GM19372 (cell line): ENCODE results near the gene FAM240A.

Experiments
- ATAC-seq: cut with Tn5 transposase; IDR thresholded peaks from one replicate; pipeline ENCODE4 v1.9.1; 2021; ENCODE audit warnings: mild to moderate bottlenecking, low read depth, moderate library complexity; ENCODE audit not compliant: unreplicated experiment

Gene FAM240A

DNA sequence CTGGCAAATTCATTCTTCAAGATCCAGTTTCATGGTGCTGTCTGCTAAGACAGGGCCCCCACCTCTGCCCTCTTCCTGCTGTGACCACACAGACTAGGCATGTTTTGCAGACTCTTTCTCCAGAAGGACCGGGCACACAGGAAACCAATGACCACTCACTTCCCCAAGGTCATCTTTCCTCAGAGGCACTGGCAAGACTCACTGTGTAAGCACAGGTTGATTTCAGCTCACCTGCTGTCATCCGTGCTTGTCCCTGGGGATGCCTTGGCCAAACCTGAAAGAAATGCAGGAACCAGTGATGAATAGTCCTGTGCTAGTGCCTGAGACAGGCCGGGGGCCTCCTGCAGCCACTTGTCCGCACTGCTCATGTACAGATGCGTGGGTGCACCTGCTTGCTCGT is 47.7 kb downstream of the FAM240A start:
- no peak for ATAC-seq

DNA sequence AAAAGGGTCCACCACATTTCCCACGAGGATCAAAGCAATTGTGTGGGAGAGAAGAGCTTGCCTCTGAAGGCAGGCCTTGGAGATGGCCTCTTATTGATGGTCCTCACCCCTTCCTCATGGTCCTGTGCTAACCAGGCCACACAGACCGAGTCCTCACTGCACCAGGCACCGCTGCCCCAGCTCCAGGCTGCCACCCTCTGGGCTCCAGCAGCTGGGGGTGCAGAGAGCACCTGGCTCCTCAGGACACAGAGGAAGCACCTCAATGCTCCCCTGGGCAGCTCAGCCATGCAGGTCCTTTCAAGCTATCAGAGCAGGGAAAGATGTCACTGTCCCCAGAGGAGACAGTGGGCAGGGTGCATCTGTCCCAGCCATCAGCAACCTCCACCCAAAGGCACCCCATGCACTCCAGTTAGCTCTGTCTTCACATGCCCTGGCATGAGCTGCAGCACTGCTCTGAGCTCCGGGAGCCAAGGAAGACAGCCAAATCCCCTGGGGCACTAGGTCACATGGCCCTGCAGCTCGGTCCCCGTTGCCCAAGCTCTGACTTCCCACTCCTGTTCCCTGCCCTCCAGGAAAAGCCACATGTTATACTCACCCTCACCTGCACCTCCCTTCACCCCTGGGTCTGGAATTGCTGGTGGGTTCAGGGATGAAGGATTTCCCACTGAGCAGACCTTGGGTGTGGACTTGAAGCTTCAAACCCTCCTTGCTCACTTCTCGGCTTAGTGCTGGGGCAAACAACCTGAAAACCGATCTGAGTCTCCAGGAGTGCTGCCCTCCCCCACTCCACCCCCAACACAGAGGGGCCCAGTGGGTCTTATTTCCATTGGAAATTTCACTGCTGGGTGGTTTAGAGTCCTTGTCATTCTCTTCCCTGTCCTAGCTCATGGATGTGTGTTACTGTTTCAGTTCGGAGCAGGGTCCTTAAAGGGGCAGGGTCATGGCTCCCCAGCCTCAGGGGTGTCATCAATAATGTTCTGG is 48.5 kb downstream of the FAM240A start:
- ATAC-seq: no peak

DNA sequence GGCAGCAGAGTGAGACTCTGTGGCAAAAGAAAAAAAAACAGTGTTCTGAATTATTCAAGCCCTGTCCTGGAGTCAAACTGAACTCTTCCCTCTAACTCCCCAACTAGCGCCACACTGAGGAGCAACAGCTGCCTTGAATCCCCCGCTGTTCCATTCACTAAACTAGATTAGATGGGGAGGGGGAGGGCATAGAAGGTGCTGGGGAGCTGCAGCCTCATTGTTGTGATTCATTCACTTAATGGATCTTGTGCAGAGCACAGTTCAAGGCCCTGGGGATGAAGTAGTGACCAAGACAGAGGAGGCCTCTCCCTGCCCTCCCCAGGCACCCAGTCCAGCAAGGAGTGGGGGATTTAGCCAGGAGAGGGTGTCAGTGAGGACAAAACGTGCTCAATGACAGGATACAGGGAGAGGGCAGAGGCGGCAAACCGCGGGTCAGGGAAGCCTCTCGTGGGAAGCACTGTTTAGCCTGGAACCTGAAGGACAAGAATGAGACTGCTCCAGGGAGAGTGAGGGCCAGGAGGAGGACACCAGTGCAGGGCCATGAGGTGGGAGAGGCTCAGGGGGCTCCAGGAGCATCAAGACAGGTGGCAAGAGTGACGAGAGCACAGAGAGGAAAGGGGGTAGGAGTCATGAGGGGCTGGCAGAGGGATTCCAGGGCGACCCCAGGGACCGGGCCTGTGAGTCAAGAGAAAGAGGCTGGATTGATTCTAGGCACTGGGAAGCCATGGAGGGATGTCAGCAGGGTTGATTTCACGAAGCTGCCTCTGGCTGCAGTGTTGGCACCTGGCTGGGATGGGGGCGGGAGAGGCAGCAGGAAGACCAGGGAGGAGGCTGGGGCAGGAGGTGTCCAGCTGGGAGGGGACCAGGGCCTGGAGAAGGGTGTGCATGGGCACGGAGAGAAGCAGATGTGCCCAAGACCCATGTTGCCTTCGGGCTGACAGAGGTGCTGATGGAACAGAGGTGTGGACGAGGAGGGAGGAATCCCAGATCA is 49.7 kb downstream of the FAM240A start:
- no peak for ATAC-seq

DNA sequence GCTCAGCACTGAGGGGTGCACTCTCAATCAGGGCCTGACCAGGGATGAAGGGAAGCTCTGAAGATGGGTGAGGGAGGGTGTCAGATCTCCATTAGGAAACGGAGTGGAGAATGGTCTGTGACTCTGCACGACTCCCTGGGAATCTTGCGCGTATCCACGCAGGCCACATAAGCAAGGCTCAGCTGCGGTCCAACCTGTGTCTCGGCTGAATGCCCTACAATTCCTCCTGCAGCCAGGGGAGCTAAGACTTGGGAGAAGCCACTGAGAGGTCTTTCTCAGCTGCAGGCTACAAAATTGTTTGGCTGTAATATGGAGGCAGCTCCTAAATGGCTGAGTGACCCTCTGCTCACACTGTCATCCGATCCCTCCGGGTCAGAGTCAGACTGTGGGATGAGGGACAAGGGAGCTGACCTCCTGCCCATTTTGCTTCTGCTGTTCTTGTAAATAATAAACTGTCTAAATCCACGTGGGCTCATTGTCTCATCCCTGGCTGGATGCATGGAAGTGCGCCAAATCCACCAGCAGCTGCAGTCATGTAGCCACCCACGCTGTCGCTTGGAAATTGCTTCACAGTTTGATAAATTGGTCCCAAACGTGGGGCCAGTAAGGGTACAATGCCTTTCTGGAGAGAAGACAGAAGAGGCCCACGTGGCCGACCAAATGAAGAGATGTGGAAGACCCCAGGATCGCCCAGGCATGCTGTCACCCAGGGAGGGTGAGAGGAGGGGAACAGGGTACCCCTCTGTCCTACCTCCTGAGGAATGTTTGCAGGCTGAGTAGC is 50.6 kb downstream of the FAM240A start:
- no peak for ATAC-seq

DNA sequence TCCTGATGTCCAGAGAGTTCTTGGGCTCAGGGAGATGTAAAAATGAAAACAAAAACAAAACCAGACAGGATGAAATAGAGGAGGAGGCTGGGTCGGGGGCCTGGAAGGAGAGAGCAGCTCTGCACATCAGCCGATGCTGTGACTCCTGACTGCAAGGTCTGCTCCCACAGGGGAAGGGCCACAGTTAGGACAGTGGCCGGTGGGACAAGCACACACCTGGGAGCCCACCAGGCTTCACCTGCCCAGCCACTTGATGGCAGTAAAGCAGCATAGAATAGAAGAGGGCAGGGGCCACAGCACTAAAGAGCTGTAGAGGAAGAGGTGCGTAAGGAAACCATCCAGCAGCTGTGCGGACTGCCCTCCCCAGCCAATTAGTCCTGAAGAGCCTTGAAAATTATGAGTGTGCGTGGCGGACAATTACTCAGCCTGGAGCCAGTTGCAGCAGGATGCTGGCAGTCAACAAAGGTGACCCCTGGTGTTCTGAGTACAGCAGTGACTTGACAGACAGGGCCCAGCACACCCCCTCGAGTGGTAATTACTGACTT is 51.3 kb downstream of the FAM240A start:
- no peak for ATAC-seq

DNA sequence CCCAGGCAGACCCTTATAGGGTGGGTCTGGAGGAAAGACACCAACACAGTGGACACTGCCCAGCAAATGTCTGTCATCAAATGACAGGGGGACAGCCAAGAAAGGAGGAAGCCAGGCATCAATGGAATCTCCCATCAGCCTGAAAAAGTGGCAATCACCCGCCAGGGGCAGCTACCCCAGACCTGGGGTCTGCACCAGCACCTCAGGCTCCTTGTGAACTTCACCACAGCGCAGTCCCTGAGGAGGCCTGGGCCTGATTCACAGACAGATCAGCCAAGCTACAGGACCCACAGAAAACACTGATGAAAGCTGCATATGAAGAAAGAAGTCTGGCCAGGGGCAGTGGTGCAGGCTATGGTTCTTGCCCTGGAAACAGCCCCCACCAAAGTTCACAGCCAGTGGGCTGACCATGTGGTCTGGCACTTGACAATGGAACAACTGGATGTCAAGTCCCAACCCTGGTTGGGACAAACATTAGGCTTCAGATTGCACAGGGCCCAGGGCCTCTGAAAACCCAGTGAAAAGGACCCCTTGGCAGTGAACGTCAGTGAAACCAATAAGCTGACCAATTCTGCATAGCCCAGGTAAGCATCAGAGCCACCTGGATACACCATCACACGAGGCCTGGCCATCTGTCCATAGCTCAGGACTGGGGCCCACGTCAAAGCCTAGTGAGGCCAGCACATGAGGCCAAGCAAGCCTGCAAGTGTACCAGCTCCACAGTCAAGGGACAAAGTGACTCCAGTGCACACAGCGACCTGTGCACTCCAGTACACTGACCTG is 52.1 kb downstream of the FAM240A start:
- ATAC-seq: no peak

DNA sequence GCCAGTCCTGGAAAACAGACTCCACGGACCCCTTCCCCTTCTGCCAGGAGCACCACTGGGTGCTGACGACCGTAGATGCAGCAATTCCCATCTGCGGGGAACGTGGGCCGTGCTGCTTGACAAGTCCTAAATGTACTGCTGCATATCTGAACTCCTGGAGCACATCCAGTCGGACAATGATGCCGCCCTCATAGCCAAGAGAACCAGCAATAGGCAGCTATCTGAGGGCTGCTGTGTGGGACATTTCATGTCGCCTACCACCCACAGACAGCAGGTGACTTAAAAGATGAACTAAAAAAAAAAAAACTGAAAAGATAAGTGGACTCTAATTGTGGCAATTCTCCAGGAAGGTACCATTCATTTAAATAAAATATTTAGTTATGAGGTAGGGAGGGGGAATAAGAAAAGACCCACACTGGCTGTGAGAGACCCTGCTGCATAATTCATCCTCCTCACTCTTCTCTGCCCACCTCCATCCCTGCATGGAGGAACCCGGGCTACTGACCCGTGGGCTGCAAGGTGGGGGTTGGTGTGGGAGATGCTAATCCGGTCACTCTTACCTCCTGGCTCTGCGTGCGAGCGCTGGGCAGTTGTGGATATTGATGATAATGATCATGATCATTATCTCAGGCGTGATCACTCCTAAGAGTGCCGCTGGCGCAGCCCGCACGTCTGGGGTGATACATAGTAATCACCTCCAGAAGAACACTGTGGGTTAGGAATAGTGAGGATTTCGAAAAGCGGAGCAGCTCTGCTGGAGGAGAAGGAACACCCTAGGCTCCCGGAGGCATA is 52.8 kb downstream of the FAM240A start:
- no peak for ATAC-seq

DNA sequence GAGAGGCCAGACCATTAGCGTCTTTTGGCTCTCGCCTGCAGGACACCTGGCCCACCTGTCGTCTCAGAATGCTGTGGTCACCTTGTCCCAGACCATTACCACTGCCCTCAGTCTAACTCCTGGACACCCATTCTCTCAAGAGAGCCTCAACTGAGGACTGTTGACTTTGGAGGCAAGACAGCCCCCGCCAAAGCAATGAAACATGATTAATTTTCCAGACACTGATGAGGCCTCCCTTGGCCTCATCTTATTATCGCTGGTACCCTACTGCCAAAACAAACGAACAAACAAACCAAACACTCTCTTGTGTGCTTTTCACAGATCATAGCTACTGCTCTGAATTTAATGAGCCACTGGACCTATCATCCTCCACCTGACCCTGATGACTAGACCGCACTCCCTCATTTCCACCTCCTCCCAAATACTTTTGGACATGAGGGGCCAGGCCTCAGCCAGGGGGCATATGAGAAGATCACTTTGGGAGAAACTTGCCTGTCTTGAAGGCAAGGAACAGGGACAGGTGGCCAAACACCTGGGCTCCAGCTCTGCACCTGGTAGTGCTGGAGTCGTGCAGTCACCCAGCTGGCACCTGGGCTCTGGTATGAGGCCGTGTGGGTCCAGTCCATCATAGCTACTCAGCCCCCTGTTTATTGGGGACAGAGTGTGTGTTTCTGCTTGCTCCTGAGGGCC is 53.6 kb downstream of the FAM240A start:
- no peak for ATAC-seq

DNA sequence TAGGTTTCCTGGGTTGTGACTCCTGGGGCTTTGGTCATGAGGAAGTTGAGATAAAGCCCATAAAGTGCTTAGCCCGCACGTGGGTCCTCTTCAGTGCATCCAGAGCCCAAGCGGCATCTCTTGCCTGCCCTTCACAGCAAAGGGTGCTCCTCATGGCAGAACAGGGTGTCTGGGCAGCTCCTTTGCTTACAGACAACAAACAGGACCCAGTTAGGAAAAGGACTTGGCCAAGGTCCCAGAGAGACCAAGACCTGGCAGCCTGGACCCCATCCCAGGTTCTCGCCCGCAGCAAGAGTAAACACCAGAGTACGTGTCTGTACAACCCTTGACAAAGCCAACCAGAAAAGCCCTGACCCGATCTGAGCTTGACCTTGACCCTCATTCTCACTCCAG is 54.1 kb downstream of the FAM240A start:
- ATAC-seq: no peak

DNA sequence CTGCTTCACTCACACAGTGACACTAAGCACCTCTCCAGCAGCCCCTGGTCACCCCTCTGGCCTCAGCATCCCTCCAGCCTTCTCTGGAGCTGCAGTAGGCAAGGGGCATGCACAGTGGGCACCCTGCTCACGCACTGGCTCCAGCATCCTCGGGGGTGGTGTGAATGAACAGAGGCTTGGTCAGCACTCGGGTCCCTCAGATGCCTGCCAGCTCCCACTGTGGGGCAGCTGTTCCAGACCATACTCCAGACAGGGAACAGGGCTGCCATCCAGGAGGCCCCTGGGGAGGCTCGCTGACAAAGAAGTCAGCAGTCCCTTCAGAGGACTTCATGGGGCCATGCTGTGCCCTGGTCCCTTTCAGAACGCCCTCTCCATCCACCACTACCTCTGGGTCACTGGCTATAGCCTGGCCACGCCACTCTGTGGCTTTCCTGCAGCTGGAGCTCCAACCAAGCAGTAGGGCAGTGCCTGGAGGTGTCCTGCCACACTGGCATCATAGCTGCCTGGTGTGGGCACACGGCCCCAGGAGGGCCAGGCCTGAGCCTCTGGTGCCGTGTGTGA is 54.8 kb downstream of the FAM240A start:
- no peak for ATAC-seq

DNA sequence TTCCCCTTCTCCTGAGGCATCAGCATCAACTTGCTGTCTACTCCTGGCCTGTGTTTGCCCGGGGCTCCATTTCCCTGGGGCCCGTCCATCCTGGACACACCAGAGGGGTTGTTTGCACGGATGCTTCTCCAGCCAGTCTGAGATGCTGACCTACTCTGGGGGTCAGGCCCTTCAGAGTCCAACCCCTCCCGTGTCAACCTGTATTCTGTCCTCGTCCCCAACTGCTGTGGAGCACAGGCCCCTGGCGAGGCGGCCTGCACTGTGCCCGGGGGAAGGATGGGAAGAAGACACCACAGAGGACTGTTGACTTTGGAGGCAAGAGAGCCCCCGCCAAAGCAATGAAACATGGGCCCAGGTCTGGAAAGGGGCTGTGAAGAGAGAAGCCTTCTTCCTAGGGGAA is 55.3 kb downstream of the FAM240A start:
- no peak for ATAC-seq

DNA sequence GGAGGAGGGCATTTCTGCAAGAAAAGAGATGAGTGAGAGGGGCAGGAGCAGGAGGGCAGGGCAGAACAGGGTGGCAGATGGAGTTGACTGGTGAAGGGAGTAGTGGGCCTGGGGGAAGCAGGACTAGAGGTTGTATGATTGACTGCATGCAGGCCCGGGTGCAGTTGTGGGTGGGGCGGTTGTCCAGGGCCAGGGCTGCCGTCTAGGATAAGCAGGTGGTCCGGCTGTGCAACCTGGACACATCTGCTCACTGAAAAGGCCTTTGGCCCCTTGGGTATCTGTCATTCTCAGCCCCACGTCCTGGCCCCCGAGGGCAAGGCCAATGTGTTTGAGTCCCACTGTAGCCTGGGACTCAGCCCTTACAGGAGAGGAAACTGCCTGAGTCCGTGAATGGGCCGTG is 55.8 kb downstream of the FAM240A start:
- no peak for ATAC-seq

DNA sequence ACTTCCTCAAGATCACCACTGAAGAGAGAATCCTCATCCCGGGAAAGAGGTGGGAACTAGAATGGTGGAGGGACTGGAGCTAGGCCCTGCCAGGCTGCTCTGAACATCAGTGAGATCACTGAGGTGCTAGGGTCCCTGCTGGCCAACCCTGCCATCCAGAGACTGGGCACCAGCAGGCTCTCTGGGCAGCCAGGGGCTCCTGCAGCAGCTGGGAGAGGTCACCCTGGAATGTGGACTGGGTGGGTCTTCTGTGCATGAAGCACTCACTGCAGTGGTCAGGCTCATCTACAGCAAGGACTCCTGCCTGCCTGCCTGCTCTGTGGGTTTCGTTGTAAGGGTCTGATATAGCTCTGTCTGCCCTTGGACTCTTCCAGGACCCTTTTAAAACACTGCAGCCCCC is 56.3 kb downstream of the FAM240A start:
- no peak for ATAC-seq

DNA sequence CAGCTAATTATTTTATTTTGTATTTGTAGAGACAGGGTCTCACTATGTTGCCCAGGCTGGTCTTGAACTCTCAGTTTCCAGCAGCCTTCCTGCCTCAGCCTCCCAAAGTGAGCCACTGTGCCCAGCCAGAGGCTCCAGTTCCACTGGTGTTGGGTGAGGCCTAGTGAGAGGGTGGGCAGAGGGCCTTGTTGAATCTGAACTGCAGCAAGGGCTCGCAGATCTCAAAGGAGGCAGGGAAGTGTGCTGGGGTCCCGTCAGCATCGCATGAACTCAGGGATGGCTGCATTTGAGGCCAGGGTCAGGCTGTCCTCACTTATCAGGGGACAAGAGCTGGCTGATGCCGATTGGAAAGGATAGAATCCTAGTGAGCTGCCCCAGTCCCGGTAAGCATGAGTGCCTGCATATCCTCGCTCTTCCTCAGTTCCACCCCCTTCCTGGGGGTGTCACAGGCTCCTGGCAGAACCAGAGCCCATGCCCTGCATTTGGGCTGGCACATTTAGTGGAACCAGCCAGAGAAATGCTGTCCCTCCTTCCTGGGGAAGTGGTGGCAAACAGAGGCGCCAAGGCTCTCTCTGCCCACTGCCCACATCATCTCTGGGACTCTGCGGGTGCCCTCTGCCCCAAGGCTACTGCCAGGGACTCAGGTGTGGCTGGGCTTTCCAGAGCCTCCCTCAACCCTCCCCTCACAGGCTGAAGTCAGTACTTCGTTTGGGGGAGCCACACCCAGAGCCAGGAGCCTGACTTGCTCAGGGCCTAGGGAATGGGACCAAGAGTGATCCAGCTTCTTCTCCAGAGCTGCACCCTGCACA is 57.1 kb downstream of the FAM240A start:
- no peak for ATAC-seq

DNA sequence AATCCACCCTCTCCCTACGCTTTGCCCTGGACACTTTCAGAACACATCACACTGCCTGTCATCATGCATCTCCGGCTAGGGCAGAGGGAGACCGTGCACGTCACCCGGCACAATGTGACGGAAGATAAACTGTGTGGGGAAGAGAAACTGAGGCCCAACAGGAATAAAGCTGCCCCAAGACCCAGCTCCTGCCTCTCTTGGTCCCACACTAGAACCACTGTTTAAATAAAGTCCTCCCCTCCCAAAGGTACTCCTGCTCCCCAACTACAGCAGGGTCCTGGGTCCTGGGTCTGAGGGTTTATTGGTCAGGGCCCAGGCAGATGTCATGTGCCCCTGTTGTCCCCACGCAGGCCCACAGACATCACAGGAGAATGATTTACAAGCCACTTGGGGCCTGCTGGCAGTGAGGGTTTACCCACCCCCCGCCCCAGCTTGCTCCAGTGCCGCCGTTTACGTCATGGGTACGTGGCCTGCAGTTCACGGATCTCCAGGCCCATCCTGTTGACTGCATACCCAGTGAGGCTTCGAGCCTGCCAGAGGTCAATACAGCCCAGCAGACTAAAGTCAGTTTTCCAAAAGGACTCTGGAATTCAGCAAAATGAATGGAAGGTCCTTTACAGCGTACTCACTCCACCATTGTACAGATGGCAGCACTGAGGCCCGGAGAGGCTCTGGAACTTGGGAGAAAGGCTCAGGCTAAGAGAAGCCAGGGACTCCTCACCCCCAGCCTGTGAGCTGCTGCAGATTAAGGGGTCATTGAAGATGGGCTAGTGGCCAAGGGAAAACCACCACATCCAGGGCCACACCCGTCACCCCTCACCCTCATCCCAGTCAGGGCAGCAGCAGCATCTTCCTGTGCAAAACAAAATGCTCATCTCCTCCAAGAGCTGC is 57.9 kb downstream of the FAM240A start:
- no peak for ATAC-seq

DNA sequence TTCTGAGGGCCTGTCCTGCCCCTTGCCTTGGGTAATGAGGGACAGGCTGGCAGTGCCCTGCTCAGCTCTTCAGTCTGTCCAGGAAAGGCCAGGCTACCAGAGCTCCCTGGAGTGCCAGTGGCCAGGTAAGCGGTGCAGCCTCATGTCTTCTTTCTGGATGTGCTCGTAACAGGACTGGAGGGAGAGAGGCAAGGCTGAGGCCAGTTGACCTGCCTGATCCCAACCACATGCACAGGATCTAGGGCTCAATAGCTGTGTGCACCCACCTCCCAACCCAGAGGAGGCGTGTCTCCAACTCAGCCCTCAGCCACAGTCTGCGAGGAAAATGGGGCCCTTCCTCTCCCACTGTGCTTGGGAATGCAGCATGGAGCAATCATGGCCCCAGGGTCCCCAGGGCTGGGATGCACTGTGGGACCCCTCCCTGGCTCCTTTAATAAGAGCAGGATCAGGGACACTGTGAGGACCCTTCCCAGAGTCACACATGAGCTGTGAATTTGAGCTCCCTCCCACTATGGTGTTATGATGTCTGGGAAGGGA is 58.6 kb downstream of the FAM240A start:
- ATAC-seq: no peak
